ENCODE results near the gene CBFA2T2. TPM values are rescaled to one million over a fixed set of nuclear protein-coding genes. Genes with fewer than 3 reads are reported as not detected.
A peak's percentile ranks its signal among the peaks of the same experiment; 100 is the strongest.

Gene CBFA2T2
- total and polyA plus RNA-seq, 8 donors, result 2.9 to 29.9 (median 12.0) TPM

DNA sequence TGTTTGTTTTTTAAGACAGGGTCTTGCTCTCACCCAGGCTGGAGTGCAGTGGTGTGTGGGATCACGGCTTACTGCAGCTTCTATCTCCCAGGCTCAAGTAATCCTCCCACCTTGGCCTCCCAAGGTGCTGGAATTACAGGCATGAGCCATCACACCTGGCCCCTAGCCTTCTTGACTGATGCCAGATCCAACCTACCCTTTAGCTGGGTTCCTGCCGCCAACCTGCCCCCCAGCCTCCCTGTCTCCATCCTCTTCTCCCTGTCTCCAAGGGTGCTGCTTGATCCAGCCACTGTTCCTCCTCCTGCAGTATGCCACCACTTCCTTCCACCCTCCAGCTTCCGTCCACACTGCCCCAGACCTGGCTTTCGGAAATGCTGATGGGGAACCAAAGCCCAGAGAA is 169.0 kb downstream of the CBFA2T2 start:
- Histone ChIP-seq H3K4me3 (no peak overlapping the region), H3K9me3 (no peaks in the 10 kb centered on the region), H3K4me1 (peaks cover 16 to 33% (median 31%) of the 10 kb centered on the region in 4 donors), H3K36me3 (peaks cover 27 to 48% (median 42%) of the 10 kb centered on the region in 4 donors), H3K27me3 (no peaks in the 10 kb centered on the region), H3K27ac (no peak overlapping the region)
- TF ChIP-seq, protein P1, sequence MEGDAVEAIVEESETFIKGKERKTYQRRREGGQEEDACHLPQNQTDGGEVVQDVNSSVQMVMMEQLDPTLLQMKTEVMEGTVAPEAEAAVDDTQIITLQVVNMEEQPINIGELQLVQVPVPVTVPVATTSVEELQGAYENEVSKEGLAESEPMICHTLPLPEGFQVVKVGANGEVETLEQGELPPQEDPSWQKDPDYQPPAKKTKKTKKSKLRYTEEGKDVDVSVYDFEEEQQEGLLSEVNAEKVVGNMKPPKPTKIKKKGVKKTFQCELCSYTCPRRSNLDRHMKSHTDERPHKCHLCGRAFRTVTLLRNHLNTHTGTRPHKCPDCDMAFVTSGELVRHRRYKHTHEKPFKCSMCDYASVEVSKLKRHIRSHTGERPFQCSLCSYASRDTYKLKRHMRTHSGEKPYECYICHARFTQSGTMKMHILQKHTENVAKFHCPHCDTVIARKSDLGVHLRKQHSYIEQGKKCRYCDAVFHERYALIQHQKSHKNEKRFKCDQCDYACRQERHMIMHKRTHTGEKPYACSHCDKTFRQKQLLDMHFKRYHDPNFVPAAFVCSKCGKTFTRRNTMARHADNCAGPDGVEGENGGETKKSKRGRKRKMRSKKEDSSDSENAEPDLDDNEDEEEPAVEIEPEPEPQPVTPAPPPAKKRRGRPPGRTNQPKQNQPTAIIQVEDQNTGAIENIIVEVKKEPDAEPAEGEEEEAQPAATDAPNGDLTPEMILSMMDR (IDR thresholded peaks at IDR 0.05), result no peak
- TF ChIP-seq POLR2AphosphoS5 (IDR thresholded peaks at IDR 0.05) (no peak), EP300 (IDR thresholded peaks at IDR 0.05) (no peak), POLR2A (IDR thresholded peaks at IDR 0.05) (no peak)
- intact Hi-C loops (cut with DNase I; ENCODE audit: low total_unique reads), result loop anchor here (5.0 kb wide), 1 partner anchor 207 kb away; no protein-coding TSS in a partner anchor
- no peak for DNase-seq
- WGBS, 5 donors, result 93 to 100% (median 97%) methylated on average over 4 of the region's 4 CpGs

DNA sequence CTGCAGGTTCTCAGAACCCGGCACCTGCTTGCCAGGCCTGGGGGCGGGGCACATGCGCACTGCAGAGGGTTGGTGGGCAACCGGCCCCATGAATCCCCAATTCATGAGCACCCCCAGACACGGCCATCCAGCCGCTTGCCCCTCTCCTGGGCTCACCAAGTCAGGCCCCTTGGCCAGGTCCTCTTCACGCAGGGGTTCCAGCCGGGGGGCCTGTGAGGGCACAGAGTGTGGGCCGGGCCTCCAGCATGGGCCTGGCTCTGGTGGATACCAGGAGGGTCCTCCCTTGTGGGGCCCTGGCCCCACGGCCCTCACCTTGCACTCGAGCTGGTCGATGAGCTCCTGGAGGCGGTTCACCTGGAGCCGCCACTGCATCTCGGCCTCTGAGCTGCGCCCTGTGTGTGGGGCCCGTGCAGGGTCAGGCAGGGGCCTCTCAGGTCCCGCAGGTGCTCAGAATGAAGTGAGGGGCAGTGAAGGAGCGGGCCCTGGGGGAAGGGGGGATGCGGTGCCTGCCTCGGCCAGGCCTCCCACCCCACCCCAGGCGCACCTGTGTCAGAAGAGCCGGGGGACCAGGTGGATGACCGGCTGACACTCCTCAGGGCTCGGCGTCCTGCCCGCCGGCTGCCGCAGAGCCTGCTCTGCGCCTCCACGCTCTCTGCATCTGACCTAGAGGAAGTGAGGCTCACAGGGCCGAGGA is 169.6 kb downstream of the CBFA2T2 start:
- TF ChIP-seq EP300 (IDR thresholded peaks at IDR 0.05), result no peak
- TF ChIP-seq POLR2AphosphoS5 (IDR thresholded peaks at IDR 0.05), result no peak
- TF ChIP-seq, protein P1 (IDR thresholded peaks at IDR 0.05), result no peak
- TF ChIP-seq POLR2A (IDR thresholded peaks at IDR 0.05), result no peak
- Histone ChIP-seq H3K4me1 (peaks cover 16 to 33% (median 31%) of the 10 kb centered on the region in 4 donors), H3K27ac (no peak overlapping the region), H3K36me3 (peaks cover 27 to 48% (median 42%) of the 10 kb centered on the region in 4 donors), H3K4me3 (no peak overlapping the region), H3K27me3 (no peaks in the 10 kb centered on the region), H3K9me3 (no peaks in the 10 kb centered on the region)
- 93 to 100% (median 94%) methylated on average over 3 to 32 of the region's 32 CpGs for WGBS, 5 donors
- intact Hi-C loops (cut with DNase I; ENCODE audit: low total_unique reads), result loop anchor here (5.0 kb wide), 1 partner anchor 207 kb away; no protein-coding TSS in a partner anchor
- DNase-seq, result peak in 1 of 2 donors; percentile 7

DNA sequence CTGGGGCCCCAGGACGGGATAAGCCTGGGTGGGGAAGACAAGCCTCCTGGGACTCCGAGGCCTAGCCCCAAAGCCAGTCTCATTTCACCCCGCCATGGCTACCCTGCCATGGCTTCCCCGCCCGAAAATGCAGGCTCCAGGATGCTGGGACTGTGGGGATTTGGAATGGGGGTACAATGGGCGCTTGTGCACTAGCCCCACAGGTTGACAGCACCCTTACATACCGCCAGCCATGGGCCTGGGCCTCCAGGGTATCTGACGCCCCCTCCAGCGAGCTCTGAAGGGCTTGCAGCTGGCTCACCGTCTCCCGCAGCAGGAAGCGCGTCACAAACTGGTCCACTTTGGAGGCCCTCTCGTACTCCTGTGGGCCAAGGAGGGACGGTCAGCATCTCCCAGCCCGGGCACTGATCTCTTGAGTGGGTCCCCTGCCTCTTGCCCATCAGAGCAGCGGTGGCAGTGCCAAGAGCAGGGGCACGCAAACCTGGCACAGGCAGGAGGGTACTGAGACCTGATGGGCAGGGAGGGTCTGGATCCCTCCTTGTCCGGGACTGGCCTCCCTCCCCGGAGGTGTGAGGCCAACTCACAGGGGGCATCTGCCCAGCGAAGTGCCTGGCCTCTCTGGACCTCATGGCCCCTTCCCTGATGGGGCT is 170.3 kb downstream of the CBFA2T2 start:
- H3K36me3 ChIP-seq, result peaks cover 27 to 48% (median 42%) of the 10 kb centered on the region in 4 donors
- no peak for DNase-seq
- intact Hi-C loops (cut with DNase I; ENCODE audit: low total_unique reads), result no loop called here
- peaks cover 11 to 33% (median 28%) of the 10 kb centered on the region in 4 donors for H3K4me1 ChIP-seq
- TF ChIP-seq EP300 (IDR thresholded peaks at IDR 0.05) (no peak), POLR2A (IDR thresholded peaks at IDR 0.05) (no peak), POLR2AphosphoS5 (IDR thresholded peaks at IDR 0.05) (no peak)
- TF ChIP-seq, protein P1 (IDR thresholded peaks at IDR 0.05), result no peak
- WGBS, 5 donors, result 89 to 95% (median 94%) methylated on average over 15 to 21 of the region's 21 CpGs
- no peak overlapping the region for H3K27ac ChIP-seq
- H3K4me3 ChIP-seq, result no peak overlapping the region
- H3K27me3 ChIP-seq, result no peaks in the 10 kb centered on the region
- no peaks in the 10 kb centered on the region for H3K9me3 ChIP-seq

DNA sequence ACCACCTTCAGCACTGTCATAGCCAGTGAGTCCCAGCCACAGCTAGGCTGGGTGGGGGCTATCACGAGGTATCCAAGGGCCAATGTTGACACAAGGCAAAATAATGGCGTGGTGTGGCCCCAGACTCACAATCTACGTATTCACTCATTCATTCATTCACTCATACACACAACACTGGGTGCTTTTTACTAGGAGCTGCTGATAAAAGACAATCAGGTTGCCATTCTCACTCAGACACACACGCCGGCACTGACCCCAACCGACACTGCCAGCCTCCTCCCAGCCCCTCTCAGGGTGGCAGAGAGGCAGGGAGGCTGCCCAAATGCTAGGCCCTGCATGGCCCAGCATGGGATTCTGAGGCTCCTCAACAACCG is 170.8 kb downstream of the CBFA2T2 start:
- 76 to 92% (median 88%) methylated on average over 7 of the region's 7 CpGs for WGBS, 5 donors
- H3K4me3 ChIP-seq, result no peak overlapping the region

More for the DNA sequence above, 170.8 kb downstream of the CBFA2T2 start:
- peaks cover 27 to 48% (median 42%) of the 10 kb centered on the region in 4 donors for H3K36me3 ChIP-seq
- peaks cover 9 to 34% (median 27%) of the 10 kb centered on the region in 4 donors for H3K4me1 ChIP-seq
- no peak for DNase-seq
- H3K9me3 ChIP-seq, result no peaks in the 10 kb centered on the region
- no peaks in the 10 kb centered on the region for H3K27me3 ChIP-seq
- intact Hi-C loops (cut with DNase I; ENCODE audit: low total_unique reads), result no loop called here
- H3K27ac ChIP-seq, result no peak overlapping the region
- TF ChIP-seq POLR2AphosphoS5 (IDR thresholded peaks at IDR 0.05), result no peak
- TF ChIP-seq EP300 (IDR thresholded peaks at IDR 0.05), result no peak
- no peak for TF ChIP-seq POLR2A (IDR thresholded peaks at IDR 0.05)
- TF ChIP-seq, protein P1 (IDR thresholded peaks at IDR 0.05), result no peak

Data from stomach (tissue), 9 donors.